WTC11 (cell line): ENCODE data around the gene KDM4C.

Experiments
- ATF1 ChIP-seq: sonication (generic); formaldehyde crosslinking; IDR thresholded peaks from 2 replicates; pipeline ENCODE4 v1.8.1; 2023; ENCODE audit warnings: mild to moderate bottlenecking, moderate library complexity, missing genetic modification reagents
- JAZF1 ChIP-seq: fragments of 250-450 bp; sonication (Bioruptor Pico); IDR thresholded peaks from 2 replicates; pipeline ENCODE4 v1.9.0; 2021; ENCODE audit warnings: moderate library complexity, mild to moderate bottlenecking, inconsistent platforms
- NFYB ChIP-seq: sonication (generic); formaldehyde crosslinking; conservative IDR thresholded peaks from 2 replicates; pipeline ENCODE4 v1.8.0; 2022; ENCODE audit warnings: low read depth, missing genetic modification reagents
- SMAD4 ChIP-seq: sonication (generic); formaldehyde crosslinking; IDR thresholded peaks from 2 replicates; pipeline ENCODE4 v1.8.0; 2022; ENCODE audit warnings: mild to moderate bottlenecking, missing genetic modification reagents
- TF ChIP-seq, protein P1 (sequence below): sonication (generic); formaldehyde crosslinking; IDR thresholded peaks from 2 replicates; pipeline ENCODE4 v1.8.1; 2023; ENCODE audit warnings: mild to moderate bottlenecking, missing genetic modification reagents
- TF ChIP-seq, protein P2 (sequence below): fragments of 200-600 bp; IDR thresholded peaks from 2 replicates; pipeline ENCODE4 v1.8.0; 2022; ENCODE audit warnings: antibody characterized with exemption
- TF ChIP-seq, protein P3 (sequence below): sonication (generic); formaldehyde crosslinking; IDR thresholded peaks from 2 replicates; pipeline ENCODE4 v1.8.1; 2023; ENCODE audit warnings: mild to moderate bottlenecking, missing genetic modification reagents, moderate library complexity
- TF ChIP-seq, protein P4 (sequence below): sonication (generic); formaldehyde crosslinking; IDR thresholded peaks from 2 replicates; pipeline ENCODE4 v1.8.1; 2022; ENCODE audit warnings: missing genetic modification reagents, borderline replicate concordance

DNA sequence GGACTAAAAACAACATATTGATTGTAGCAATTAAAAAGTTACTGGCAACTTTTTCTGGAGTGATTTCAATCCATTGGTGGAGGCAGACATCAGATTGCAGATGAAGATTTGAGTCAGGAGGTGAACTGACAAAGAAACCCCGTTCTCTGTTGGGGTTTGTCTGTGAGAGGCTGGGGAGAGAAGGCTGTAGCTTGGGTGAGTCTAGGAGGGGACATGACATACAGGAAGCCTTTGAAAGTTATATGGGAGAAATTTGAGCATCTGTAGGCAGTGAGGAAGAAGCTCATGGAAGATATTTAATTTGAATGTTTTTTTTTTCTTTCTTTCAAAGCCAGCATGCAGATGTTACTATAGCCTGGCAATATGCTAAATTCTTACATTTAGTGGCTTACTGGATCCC, 26.0 kb downstream of the KDM4C start:
- TF ChIP-seq, protein P1, sequence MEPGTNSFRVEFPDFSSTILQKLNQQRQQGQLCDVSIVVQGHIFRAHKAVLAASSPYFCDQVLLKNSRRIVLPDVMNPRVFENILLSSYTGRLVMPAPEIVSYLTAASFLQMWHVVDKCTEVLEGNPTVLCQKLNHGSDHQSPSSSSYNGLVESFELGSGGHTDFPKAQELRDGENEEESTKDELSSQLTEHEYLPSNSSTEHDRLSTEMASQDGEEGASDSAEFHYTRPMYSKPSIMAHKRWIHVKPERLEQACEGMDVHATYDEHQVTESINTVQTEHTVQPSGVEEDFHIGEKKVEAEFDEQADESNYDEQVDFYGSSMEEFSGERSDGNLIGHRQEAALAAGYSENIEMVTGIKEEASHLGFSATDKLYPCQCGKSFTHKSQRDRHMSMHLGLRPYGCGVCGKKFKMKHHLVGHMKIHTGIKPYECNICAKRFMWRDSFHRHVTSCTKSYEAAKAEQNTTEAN (CRISPR knock-in tag): no peak
- TF ChIP-seq, protein P2, sequence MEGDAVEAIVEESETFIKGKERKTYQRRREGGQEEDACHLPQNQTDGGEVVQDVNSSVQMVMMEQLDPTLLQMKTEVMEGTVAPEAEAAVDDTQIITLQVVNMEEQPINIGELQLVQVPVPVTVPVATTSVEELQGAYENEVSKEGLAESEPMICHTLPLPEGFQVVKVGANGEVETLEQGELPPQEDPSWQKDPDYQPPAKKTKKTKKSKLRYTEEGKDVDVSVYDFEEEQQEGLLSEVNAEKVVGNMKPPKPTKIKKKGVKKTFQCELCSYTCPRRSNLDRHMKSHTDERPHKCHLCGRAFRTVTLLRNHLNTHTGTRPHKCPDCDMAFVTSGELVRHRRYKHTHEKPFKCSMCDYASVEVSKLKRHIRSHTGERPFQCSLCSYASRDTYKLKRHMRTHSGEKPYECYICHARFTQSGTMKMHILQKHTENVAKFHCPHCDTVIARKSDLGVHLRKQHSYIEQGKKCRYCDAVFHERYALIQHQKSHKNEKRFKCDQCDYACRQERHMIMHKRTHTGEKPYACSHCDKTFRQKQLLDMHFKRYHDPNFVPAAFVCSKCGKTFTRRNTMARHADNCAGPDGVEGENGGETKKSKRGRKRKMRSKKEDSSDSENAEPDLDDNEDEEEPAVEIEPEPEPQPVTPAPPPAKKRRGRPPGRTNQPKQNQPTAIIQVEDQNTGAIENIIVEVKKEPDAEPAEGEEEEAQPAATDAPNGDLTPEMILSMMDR: no peak
- TF ChIP-seq ATF1 (CRISPR knock-in tag) (no peak), SMAD4 (CRISPR knock-in tag) (no peak), JAZF1 (CRISPR knock-in tag) (no peak), NFYB (CRISPR knock-in tag) (no peak)
- TF ChIP-seq, protein P3, sequence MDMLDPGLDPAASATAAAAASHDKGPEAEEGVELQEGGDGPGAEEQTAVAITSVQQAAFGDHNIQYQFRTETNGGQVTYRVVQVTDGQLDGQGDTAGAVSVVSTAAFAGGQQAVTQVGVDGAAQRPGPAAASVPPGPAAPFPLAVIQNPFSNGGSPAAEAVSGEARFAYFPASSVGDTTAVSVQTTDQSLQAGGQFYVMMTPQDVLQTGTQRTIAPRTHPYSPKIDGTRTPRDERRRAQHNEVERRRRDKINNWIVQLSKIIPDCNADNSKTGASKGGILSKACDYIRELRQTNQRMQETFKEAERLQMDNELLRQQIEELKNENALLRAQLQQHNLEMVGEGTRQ (CRISPR knock-in tag): no peak
- TF ChIP-seq, protein P4, sequence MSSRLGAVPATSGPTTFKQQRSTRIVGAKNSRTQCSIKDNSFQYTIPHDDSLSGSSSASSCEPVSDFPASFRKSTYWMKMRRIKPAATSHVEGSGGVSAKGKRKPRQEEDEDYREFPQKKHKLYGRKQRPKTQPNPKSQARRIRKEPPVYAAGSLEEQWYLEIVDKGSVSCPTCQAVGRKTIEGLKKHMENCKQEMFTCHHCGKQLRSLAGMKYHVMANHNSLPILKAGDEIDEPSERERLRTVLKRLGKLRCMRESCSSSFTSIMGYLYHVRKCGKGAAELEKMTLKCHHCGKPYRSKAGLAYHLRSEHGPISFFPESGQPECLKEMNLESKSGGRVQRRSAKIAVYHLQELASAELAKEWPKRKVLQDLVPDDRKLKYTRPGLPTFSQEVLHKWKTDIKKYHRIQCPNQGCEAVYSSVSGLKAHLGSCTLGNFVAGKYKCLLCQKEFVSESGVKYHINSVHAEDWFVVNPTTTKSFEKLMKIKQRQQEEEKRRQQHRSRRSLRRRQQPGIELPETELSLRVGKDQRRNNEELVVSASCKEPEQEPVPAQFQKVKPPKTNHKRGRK (CRISPR knock-in tag): no peak
